Astrocyte of the cerebellum (primary cell): ENCODE data around the gene ZNF234.
A peak's percentile ranks its signal among the peaks of the same experiment; 100 is the strongest.
"Not testable (repeated sequence)": the region's sequence is repeated elsewhere in the genome, so short reads cannot be mapped to it uniquely, and the experiment has no call there.

Source experiments
- DNase-seq: peaks from one replicate; pipeline ENCODE4 v3.0.0-alpha.2; 2011; ENCODE audit warnings: low read depth
- H3K4me3 ChIP-seq: 2 replicates; pipeline ENCODE4 v1.5.1; 2011; ENCODE audit warnings: mild to moderate bottlenecking, low read depth, low read length, moderate library complexity
- in situ Hi-C: cut with HindIII; loops from 2 replicates; pipeline ENCODE4 v1.10.0; 2017; ENCODE audit warnings: low sequenced_read_pairs
- TF ChIP-seq, protein P1 (sequence below): IDR thresholded peaks from 2 replicates; pipeline ENCODE4 v1.5.1; 2012; ENCODE audit warnings: low read length, low read depth, moderate library complexity, mild to moderate bottlenecking; ENCODE audit errors: missing control alignments

The ZNF234 gene

DNA sequence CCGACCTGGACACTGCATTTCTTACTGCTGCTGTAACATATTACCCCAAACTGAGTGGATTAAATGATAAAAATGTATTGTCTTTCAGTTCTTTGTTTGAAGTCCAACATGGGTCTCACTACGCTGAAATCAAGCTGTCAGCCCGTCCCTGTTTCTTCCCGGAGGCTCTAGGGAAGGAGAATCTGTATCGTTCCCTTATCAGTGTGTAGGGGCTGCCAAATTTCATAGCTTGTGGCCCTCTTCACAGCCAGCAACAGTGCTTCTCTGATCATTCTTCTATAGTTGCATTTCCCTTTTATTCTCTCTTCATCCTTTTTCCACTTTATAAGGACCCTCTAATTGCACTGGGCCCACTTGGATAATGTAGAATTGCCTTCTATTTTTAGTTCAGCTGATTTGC is 10.1 kb downstream of the ZNF234 start:
- TF ChIP-seq, protein P1, sequence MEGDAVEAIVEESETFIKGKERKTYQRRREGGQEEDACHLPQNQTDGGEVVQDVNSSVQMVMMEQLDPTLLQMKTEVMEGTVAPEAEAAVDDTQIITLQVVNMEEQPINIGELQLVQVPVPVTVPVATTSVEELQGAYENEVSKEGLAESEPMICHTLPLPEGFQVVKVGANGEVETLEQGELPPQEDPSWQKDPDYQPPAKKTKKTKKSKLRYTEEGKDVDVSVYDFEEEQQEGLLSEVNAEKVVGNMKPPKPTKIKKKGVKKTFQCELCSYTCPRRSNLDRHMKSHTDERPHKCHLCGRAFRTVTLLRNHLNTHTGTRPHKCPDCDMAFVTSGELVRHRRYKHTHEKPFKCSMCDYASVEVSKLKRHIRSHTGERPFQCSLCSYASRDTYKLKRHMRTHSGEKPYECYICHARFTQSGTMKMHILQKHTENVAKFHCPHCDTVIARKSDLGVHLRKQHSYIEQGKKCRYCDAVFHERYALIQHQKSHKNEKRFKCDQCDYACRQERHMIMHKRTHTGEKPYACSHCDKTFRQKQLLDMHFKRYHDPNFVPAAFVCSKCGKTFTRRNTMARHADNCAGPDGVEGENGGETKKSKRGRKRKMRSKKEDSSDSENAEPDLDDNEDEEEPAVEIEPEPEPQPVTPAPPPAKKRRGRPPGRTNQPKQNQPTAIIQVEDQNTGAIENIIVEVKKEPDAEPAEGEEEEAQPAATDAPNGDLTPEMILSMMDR, result no peak
- H3K4me3 ChIP-seq, result no peak overlapping the region
- in situ Hi-C loops, result no loop called here
- DNase-seq, result no peak

DNA sequence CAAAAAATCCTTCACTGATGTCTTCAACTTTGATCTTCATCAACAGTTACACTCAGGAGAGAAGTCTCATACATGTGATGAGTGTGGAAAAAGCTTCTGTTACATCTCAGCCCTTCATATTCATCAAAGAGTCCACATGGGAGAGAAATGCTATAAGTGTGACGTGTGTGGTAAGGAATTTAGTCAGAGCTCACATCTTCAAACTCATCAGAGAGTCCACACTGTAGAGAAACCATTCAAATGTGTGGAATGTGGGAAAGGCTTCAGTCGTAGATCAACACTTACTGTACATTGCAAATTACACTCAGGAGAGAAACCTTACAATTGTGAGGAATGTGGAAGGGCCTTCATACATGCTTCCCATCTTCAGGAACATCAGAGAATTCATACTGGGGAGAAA is 15.1 kb downstream of the ZNF234 start:
- TF ChIP-seq, protein P1, result no peak
- in situ Hi-C loops, result no loop called here
- no peak for DNase-seq

DNA sequence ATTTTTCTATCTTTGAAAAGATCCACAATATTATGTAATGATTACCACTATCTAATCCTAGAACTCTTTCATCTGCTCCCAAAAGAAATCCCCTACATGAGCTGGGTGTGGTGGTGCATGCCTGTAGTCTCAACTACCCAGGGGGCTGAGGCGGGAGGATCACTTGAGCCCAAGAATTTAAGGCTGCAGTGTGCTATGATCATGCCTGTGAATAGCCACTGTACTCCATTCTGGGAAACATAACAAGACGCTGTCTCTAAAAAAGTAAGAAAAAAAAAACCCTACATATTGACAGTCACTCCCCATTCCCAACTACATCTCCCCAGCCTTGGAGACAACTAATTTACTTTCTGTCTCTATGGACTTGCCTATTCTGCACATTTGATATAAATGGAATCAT is 22.4 kb downstream of the ZNF234 start:
- no peak overlapping the region for H3K4me3 ChIP-seq
- in situ Hi-C loops, result no loop called here
- TF ChIP-seq, protein P1, result no peak
- no peak for DNase-seq

More for the DNA sequence above, 15.1 kb downstream of the ZNF234 start:
- H3K4me3 ChIP-seq, result no peak overlapping the region

DNA sequence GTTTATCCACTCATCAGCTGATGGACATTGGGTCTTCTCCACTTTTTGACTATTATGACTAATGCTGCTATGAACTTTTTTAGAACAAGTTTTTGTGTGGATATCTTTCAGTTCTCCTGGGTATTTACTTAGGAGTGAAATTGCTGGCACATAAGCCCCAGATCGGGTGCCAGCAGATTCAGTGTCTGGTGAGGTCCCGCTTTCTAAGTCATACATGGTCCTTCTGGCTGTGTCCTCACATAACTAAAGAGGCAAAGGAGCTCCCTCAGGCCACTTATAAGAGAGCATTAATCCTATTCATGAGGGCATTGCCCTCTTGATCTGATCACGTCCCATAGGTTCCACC is 22.9 kb downstream of the ZNF234 start:
- TF ChIP-seq, protein P1, result no peak
- no peak for DNase-seq
- in situ Hi-C loops, result no loop called here
- peak overlapping the region; percentile 75 for H3K4me3 ChIP-seq

DNA sequence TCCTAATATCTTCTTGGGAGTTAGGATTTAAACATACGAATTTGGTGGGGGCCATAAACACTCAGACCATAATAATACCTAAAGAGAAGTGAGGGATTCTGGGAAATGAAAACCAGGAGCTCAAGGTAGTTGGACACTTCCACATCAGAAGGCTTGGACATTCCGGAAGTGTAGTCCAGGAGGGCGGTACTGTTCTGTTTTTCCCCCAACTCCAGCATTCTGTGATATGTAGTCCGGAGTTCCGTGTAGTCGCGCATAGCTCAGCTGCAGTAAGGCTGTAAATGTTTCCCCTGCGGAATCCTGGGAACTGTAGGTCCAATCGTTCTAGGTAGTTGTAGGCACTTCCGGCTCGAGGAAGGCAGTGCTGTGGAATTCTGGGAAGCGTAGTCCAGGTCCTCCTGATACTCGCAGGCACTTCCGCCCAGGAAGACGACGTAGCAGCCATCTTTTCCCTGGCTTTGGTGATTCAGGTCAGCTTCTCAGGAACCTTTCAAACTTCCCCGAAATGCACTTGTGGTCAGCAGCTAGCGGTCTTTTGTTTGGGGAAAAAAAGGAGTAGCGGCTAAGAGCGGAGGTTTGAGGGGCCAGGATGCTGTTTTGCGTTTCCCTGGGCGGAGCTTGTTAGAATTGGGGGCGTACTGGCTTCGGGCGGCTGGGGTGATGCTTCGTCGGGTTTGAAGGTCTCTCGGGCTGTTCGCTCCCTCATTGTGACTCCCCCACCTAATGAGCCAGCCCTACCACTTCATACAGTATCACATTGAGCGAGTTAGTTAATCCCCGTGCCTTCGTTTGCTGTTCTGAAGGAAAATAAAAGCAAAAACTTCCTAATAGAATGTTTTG is 23.5 kb downstream of the ZNF234 start, which contains the start of gene ZNF226:
ZNF226 (plus strand) TSS at position 428 of the 840 bp plus-strand sequence. CDS start 4,981 bp downstream, outside the sequence.
- in situ Hi-C loops, result no loop called here
- TF ChIP-seq, protein P1, result no peak
- peak within 1 kb of the TSS; percentile 75 for H3K4me3 ChIP-seq
- peak; percentile 98 for DNase-seq

DNA sequence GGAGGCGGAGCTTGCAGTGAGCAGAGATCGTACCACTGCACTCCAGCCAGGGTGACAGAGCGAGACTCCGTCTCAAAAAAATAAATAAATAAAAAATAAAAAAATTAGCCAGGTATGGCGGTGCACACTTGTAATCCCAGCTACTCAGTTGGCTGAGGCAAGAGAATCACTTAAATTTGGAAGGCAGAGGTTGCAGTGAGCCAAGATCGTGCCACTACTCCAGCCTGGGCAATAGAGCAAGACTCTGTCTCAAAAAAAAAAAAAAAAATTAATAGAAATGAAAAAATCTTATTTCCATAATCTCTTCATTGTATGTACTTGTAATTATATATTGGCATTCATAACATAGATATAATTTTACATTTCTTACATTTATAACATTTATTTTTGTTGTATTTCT is 29.3 kb downstream of the ZNF234 start:
- in situ Hi-C loops, DNase-seq, H3K4me3 ChIP-seq: not testable (repeated sequence)

DNA sequence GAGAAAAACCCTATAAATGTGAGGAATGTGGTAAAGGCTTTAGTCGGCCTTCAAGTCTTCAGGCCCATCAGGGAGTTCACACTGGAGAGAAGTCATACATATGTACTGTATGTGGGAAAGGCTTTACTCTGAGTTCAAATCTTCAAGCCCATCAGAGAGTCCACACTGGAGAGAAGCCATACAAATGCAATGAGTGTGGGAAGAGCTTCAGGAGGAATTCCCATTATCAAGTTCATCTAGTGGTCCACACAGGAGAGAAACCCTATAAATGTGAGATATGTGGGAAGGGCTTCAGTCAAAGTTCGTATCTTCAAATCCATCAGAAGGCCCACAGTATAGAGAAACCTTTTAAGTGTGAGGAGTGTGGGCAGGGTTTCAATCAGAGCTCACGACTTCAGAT is 35.2 kb downstream of the ZNF234 start:
- DNase-seq, result no peak
- in situ Hi-C loops, result no loop called here
- H3K4me3 ChIP-seq, result no peak overlapping the region
- TF ChIP-seq, protein P1, result no peak
